Sigmoid colon (tissue), 4 donors: ENCODE results near the gene CFP.

Experiments
- POLR2A ChIP-seq, 2 donors: fragments of 450-650 bp; IDR thresholded peaks; one replicate each; pipeline ENCODE4 v1.6.1; 2016; ENCODE audit warnings: antibody characterized with exemption in 2 of 2, mild to moderate bottlenecking in 2 of 2, moderate library complexity in 2 of 2
- POLR2AphosphoS5 ChIP-seq, 4 donors: sonication (generic); formaldehyde crosslinking; IDR thresholded peaks; one replicate each; pipeline ENCODE4 v1.6.1; 2017; ENCODE audit warnings: antibody characterized with exemption in 4 of 4
- TF ChIP-seq, protein P1 (sequence below), 4 experiments: fragments of 450-650 bp in 3 of 4; fragments of 200-600 bp in 1 of 4; IDR thresholded peaks; one replicate each; pipeline ENCODE4 v1.5.1; 2016 to 2019; ENCODE audit warnings: antibody characterized with exemption in 4 of 4, mild to moderate bottlenecking in 3 of 4, moderate library complexity in 2 of 4

DNA sequence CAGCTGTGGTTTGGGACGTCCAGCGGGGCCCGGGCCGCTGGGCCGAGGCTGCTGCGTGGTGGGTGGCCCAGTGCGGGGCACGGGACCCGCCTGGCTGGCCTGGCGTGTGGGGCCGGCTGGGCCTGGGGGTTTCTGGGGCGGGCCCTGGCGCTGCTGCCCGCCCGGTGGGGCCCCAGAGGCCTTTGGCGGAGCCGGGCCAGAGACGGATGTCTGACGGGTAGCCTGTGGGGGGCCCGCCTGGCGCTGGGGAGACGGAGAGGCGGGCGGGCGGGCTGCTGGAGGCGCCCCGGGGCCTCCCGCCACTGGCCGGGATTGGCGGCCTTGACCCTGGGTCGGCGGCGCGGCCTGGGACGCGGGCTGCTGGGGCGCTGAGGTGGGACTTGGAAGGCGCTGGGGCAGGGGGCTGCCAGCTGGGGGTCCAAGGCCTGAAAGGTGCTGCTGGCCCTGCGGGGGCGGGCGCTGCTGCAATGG lies 55.6 kb downstream of the CFP start:
- TF ChIP-seq, protein P1, sequence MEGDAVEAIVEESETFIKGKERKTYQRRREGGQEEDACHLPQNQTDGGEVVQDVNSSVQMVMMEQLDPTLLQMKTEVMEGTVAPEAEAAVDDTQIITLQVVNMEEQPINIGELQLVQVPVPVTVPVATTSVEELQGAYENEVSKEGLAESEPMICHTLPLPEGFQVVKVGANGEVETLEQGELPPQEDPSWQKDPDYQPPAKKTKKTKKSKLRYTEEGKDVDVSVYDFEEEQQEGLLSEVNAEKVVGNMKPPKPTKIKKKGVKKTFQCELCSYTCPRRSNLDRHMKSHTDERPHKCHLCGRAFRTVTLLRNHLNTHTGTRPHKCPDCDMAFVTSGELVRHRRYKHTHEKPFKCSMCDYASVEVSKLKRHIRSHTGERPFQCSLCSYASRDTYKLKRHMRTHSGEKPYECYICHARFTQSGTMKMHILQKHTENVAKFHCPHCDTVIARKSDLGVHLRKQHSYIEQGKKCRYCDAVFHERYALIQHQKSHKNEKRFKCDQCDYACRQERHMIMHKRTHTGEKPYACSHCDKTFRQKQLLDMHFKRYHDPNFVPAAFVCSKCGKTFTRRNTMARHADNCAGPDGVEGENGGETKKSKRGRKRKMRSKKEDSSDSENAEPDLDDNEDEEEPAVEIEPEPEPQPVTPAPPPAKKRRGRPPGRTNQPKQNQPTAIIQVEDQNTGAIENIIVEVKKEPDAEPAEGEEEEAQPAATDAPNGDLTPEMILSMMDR (IDR thresholded peaks at IDR 0.05) = no peak
- no peak for TF ChIP-seq POLR2A (IDR thresholded peaks at IDR 0.05)
- no peak for TF ChIP-seq POLR2AphosphoS5 (IDR thresholded peaks at IDR 0.05)
